Ishikawa (cell line): ENCODE measurements around the gene PEX11G.

Experiments used
- CEBPB ChIP-seq: IDR thresholded peaks from 2 replicates; pipeline ENCODE4 v1.6.1; 2012
- CREB1 ChIP-seq: IDR thresholded peaks from 2 replicates; pipeline ENCODE4 v1.6.1; 2012; ENCODE audit warnings: low read depth
- EGR1 ChIP-seq: IDR thresholded peaks from 2 replicates; pipeline ENCODE4 v1.6.1; 2012
- EP300 ChIP-seq: IDR thresholded peaks from 2 replicates; pipeline ENCODE4 v1.6.1; 2012; ENCODE audit warnings: borderline replicate concordance
- FOXM1 ChIP-seq: IDR thresholded peaks from 2 replicates; pipeline ENCODE4 v1.6.1; 2012; ENCODE audit warnings: low read depth, borderline replicate concordance
- MAX ChIP-seq: IDR thresholded peaks from 2 replicates; pipeline ENCODE4 v1.6.1; 2012
- NFIC ChIP-seq: IDR thresholded peaks from 2 replicates; pipeline ENCODE4 v1.6.1; 2012
- RAD21 ChIP-seq: IDR thresholded peaks from 2 replicates; pipeline ENCODE4 v1.6.1; 2012; ENCODE audit warnings: low read depth
- REST ChIP-seq: IDR thresholded peaks from 2 replicates; pipeline ENCODE4 v1.6.1; 2012; ENCODE audit warnings: low read depth, mild to moderate bottlenecking
- TAF1 ChIP-seq: IDR thresholded peaks from 2 replicates; pipeline ENCODE4 v1.6.1; 2012; ENCODE audit warnings: low read depth, mild to moderate bottlenecking
- TCF12 ChIP-seq: IDR thresholded peaks from 2 replicates; pipeline ENCODE4 v1.6.1; 2012; ENCODE audit warnings: low read depth
- TEAD4 ChIP-seq: IDR thresholded peaks from 2 replicates; pipeline ENCODE4 v1.6.1; 2012
- USF1 ChIP-seq: IDR thresholded peaks from 2 replicates; pipeline ENCODE4 v1.6.1; 2012
- YY1 ChIP-seq: IDR thresholded peaks from 2 replicates; pipeline ENCODE4 v1.6.1; 2012; ENCODE audit warnings: low read depth
- ZBTB7A ChIP-seq: IDR thresholded peaks from 2 replicates; pipeline ENCODE4 v1.6.1; 2012; ENCODE audit warnings: low read depth

Gene PEX11G

GRCh38 chr19:7442423-7442822 lies 46.4 kb downstream of the PEX11G start:
- no peak for TF ChIP-seq TEAD4
- no peak for TF ChIP-seq RAD21
- no peak for TF ChIP-seq MAX
- TF ChIP-seq ZBTB7A: no peak
- no peak for TF ChIP-seq EP300
- no peak for TF ChIP-seq TCF12
- no peak for TF ChIP-seq USF1
- TF ChIP-seq TAF1: no peak
- TF ChIP-seq CREB1: no peak
- TF ChIP-seq YY1: no peak
- TF ChIP-seq CEBPB: no peak
- no peak for TF ChIP-seq EGR1
- TF ChIP-seq REST: no peak
- TF ChIP-seq NFIC: no peak
- TF ChIP-seq FOXM1: no peak

- TF ChIP-seq RAD21 (no peak), EP300 (no peak), TAF1 (no peak), CEBPB (no peak), REST (no peak), EGR1 (no peak), TCF12 (no peak), USF1 (no peak), ZBTB7A (no peak), TEAD4 (no peak), YY1 (no peak), NFIC (no peak), FOXM1 (no peak), CREB1 (no peak), MAX (no peak)
These were observed 47.2 kb downstream of the PEX11G start for GRCh38 chr19:7441468-7442146.

GRCh38 chr19:7440188-7440975 lies 48.5 kb downstream of the PEX11G start:
- TF ChIP-seq TCF12: no peak
- TF ChIP-seq EGR1: no peak
- no peak for TF ChIP-seq YY1
- TF ChIP-seq TEAD4: no peak
- no peak for TF ChIP-seq CEBPB

- TF ChIP-seq NFIC: no peak
- TF ChIP-seq EGR1: no peak
- TF ChIP-seq CREB1: no peak
- no peak for TF ChIP-seq CEBPB
- TF ChIP-seq REST: no peak
- no peak for TF ChIP-seq ZBTB7A
- no peak for TF ChIP-seq USF1
These were observed 53.2 kb downstream of the PEX11G start for GRCh38 chr19:7435586-7435985.
